Measurements from ENCODE around the gene WNT2B. TPM values are rescaled to one million over a fixed set of nuclear protein-coding genes. Genes with fewer than 3 reads are reported as not detected.

WNT2B gene
- polyA plus RNA-seq, 3 donors: 0.07 to 0.79 TPM; not detected in 1

- Histone ChIP-seq H3K36me3 (replicated peaks in 1 of 2; ENCODE audit: control insufficient read depth in 1 of 2, insufficient read depth in 2 of 2, low read length in 2 of 2) (no peaks in the 10 kb centered on the region), H3K4me2 (replicated peaks; ENCODE audit: extremely low read depth, low read length, poor library complexity, severe bottlenecking) (no peak overlapping the region), H4K20me1 (ENCODE audit: insufficient read depth, low read length) (no peaks in the 10 kb centered on the region), H3K9me3 (replicated peaks in 1 of 2; ENCODE audit: control insufficient read depth in 1 of 2, insufficient read depth in 1 of 2, low read length in 2 of 2) (peaks cover 0 to 35% of the 10 kb centered on the region in 2 donors), H3K4me3 (replicated peaks in 1 of 3; ENCODE audit: low read depth in 2 of 3, low read length in 3 of 3) (no peak overlapping the region), H2AFZ (ENCODE audit: insufficient read depth, low read depth, low read length, poor library complexity, severe bottlenecking) (no peak overlapping the region), H3K4me1 (ENCODE audit: control insufficient read depth in 1 of 2, insufficient read depth in 2 of 2, low read length in 2 of 2) (peaks cover 18 to 29% of the 10 kb centered on the region in 2 donors), H3K27me3 (ENCODE audit: control insufficient read depth in 2 of 2, insufficient read depth in 2 of 2, low read length in 2 of 2) (peaks cover 57 to 92% of the 10 kb centered on the region in 2 donors), H3K27ac (ENCODE audit: low read depth in 1 of 2, low read length in 2 of 2) (no peak overlapping the region), H3K9ac (ENCODE audit: insufficient read depth, low read length, poor library complexity, severe bottlenecking) (no peak overlapping the region), H3K79me2 (ENCODE audit: insufficient read depth, low read length) (no peaks in the 10 kb centered on the region)
- no peak for TF ChIP-seq CTCF (IDR thresholded peaks at IDR 0.05)
- no peak for DNase-seq
- intact Hi-C loops (cut with micrococcal nuclease): loop anchor here in 1 of 2 donors (10.0 kb wide), 1 partner anchor 198 kb away; the partner anchor contains the start of gene RHOC
- Mint-ChIP-seq H3K36me3 (peaks cover 0 to 7% of the 10 kb centered on the region in 2 donors), H3K4me3 (peak overlapping the region in 1 of 2 donors; percentile 85), H3K27ac (no peak overlapping the region), H3K9me3 (peaks cover 0 to 15% (median 5%) of the 10 kb centered on the region in 7 donors), H3K4me1 (peaks cover 22% of the 10 kb centered on the region), H3K27me3 (ENCODE audit: low read depth in 3 of 3) (peaks cover 67 to 96% (median 80%) of the 10 kb centered on the region in 3 donors)
- WGBS (ENCODE audit: insufficient coverage): over 99% methylated on average over 7 of the region's 8 CpGs
Measured at GRCh38 chr1:112506731-112507130, 2.0 kb upstream of the WNT2B start.

GRCh38 chr1:112507336-112507735 is 1.4 kb upstream of the WNT2B start:
- TF ChIP-seq CTCF (IDR thresholded peaks at IDR 0.05): no peak
- Histone ChIP-seq H3K9ac (ENCODE audit: insufficient read depth, low read length, poor library complexity, severe bottlenecking) (no peak overlapping the region), H3K4me2 (replicated peaks; ENCODE audit: extremely low read depth, low read length, poor library complexity, severe bottlenecking) (peak overlapping the region; percentile 87), H3K27ac (ENCODE audit: low read depth in 1 of 2, low read length in 2 of 2) (no peak overlapping the region), H3K4me1 (ENCODE audit: control insufficient read depth in 1 of 2, insufficient read depth in 2 of 2, low read length in 2 of 2) (peaks cover 12 to 23% of the 10 kb centered on the region in 2 donors), H3K9me3 (replicated peaks in 1 of 2; ENCODE audit: control insufficient read depth in 1 of 2, insufficient read depth in 1 of 2, low read length in 2 of 2) (peaks cover 0 to 32% of the 10 kb centered on the region in 2 donors), H4K20me1 (ENCODE audit: insufficient read depth, low read length) (no peaks in the 10 kb centered on the region), H2AFZ (ENCODE audit: insufficient read depth, low read depth, low read length, poor library complexity, severe bottlenecking) (peak overlapping the region; percentile 81), H3K79me2 (ENCODE audit: insufficient read depth, low read length) (no peaks in the 10 kb centered on the region), H3K27me3 (ENCODE audit: control insufficient read depth in 2 of 2, insufficient read depth in 2 of 2, low read length in 2 of 2) (peaks cover 53 to 87% of the 10 kb centered on the region in 2 donors), H3K36me3 (replicated peaks in 1 of 2; ENCODE audit: control insufficient read depth in 1 of 2, insufficient read depth in 2 of 2, low read length in 2 of 2) (no peaks in the 10 kb centered on the region), H3K4me3 (replicated peaks in 1 of 3; ENCODE audit: low read depth in 2 of 3, low read length in 3 of 3) (no peak overlapping the region)
- peaks cover 63 to 93% (median 79%) of the 10 kb centered on the region in 3 donors for H3K27me3 Mint-ChIP-seq (ENCODE audit: low read depth in 3 of 3)
- intact Hi-C loops (cut with micrococcal nuclease): loop anchor here in 1 of 2 donors (10.0 kb wide), 1 partner anchor 197 kb away; the partner anchor contains the start of gene RHOC
- peaks cover 19% of the 10 kb centered on the region for H3K4me1 Mint-ChIP-seq
- H3K4me3 Mint-ChIP-seq: peak overlapping the region; percentile 61 to 85
- peaks cover 0 to 14% (median 5%) of the 10 kb centered on the region in 7 donors for H3K9me3 Mint-ChIP-seq
- no peak for DNase-seq
- no CpG with 5 or more reads among the region's 9 CpGs for WGBS (ENCODE audit: insufficient coverage)
- no peak overlapping the region for H3K27ac Mint-ChIP-seq
- H3K36me3 Mint-ChIP-seq: peaks cover 0 to 7% of the 10 kb centered on the region in 2 donors
